Measurements from ENCODE around the gene THG1L.
"Not testable (repeated sequence)": the region's sequence is repeated elsewhere in the genome, so short reads cannot be mapped to it uniquely, and the experiment has no call there.

The THG1L gene

GRCh38 chr5:157731272-157732129 is at the start of gene THG1L:
THG1L (plus strand) TSS chr5:157731420; CDS start chr5:157731441, 21 bp downstream.
- DNase-seq, result peak; percentile 98

GRCh38 chr5:157682257-157682656 is 49.0 kb upstream of the THG1L start:
- DNase-seq, result no peak

DNA sequence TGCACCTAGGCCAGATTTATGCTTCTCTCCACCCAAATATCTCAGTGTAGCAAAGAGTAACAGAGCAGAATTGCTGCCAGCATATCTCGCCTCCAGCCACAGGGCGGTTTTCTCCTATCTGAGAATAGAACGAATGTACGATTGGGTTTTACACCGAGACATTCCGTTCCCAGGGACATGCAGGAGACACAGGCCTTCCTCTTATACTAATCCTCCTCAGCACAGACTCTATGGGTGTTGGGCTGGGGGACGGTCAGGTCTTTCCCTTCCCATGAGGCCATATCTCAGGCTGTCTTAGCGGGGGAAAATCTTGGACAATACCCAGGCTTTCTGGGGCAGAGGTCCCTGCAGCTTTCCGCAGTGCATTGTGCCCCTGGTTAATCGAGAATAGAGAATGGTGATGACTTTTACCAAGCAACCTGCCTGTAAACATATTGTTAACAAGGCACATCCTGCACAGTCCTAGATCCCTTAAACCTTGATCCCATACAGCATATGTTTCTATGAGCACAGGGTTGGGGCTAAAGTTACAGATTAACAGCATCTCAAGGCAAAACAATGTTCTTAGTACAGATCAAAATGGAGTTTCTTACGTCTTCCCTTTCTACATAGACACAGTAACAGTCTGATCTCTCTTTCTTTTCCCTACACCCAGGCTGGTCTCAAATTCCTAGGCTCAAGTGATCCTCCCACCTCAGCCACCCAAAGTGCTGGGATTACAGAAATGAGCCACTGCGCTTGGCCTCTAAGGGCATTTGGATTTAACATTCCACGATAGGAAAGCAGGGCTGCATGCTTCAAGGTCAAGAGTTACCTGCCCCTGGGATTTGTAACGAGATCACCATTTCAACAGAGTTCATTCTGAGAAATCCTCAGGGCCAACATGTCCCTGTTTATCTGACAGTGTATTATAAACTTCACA is 44.7 kb upstream of the THG1L start:
- DNase-seq, result not testable (repeated sequence)

- no peak for DNase-seq
Measured at GRCh38 chr5:157687198-157687554, 44.0 kb upstream of the THG1L start.

- peak; percentile 60 for DNase-seq
Measured at GRCh38 chr5:157689942-157690689, 41.1 kb upstream of the THG1L start.

GRCh38 chr5:157690690-157691433 is 40.4 kb upstream of the THG1L start:
- no peak for DNase-seq

DNA sequence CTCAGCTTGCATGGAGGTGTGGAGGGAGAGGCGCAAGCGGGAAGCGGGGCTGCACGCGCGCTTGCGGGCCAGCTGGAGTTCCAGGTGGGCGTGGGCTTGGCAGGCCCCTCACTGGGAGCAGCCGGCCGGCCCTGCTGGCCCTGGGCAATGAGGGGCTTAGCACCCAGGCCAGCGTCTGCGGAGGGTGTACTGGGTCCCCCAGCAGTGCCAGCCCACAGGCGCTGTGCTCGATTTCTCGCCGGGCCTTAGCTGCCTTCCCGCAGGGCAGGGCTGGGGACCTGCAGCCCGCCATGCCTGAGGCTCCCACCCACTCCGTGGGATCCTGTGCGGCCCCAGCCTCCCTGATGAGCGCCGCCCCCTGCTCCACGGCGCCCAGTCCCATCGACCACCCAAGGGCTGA is 37.4 kb upstream of the THG1L start:
- not testable (repeated sequence) for DNase-seq

GRCh38 chr5:157696154-157696553 is 35.1 kb upstream of the THG1L start:
- DNase-seq, result not testable (repeated sequence)

- not testable (repeated sequence) for DNase-seq
Measured at GRCh38 chr5:157698674-157699073, 32.5 kb upstream of the THG1L start.

DNA sequence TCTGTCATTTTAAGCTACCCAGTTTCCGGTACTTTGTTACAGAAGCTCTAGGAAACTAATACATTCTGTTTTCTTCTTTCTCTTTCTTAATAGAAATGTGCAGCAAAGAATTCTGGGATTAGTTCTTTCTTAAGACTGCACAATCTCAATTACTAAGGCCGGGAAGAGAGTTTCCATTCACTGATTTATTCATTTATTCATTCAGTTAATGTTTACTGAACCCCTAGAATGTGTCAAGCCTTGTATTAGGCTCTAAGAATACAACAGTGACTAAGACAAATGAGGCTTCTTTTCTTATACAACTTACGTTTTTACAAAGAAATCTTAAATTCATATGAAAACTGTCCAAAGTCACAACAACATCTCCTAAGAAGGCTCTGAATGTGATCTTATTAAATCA is 27.5 kb upstream of the THG1L start:
- DNase-seq, result no peak

DNA sequence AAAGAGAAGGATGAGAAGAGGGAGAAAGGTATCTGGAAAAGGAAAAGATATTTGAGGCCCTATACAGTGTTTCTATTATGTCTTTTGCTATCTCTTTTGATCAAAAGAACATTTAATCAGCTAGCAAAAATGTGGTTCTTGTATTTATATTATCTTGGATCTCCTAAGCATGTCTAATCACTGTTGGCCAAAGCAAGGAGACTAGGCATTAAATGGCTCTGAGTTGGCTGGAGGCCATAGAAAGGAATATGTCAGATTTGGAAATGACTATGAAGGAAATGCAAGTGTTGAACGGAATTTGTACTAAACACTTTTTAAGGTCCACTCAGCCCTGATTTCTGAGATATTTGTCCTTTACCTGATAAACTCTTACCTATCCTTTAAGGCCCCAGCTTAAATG is 22.4 kb upstream of the THG1L start:
- no peak for DNase-seq

GRCh38 chr5:157709346-157709745 is 21.9 kb upstream of the THG1L start:
- DNase-seq, result no peak

- DNase-seq, result no peak
Measured at GRCh38 chr5:157710431-157710830, 20.8 kb upstream of the THG1L start.

DNA sequence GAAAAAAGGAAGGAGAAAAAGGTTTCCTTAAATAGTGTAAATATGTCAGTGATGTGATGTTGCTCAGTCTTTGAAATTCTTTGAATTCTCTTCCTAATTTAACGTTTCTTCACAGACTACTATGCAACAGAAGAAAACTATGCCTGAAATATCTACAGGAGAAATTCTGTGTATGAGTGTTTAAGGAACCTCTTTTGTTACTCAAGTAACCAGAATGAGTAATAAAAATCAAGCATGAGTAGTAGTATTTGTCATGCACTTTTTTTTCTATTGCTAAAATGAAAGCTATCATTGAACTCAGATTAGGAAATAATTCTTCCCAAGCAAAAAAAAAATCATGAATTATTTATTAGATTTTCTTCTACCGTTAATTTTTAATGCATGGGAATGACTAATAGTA is 20.3 kb upstream of the THG1L start:
- DNase-seq, result no peak

GRCh38 chr5:157713830-157714595 is 17.2 kb upstream of the THG1L start:
- DNase-seq, result no peak

DNA sequence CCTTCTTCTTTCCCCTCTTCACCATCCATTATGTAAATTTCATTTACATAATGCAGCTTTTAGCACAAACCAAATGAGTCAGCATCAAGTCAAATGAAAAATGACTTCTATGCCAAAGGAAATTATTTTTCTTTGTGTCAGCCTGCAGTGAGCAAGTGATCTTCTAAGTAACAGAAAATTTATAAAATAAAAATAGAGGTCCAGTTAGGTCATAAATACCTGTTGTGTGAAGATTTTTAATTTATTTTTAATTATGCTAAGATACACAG is 16.7 kb upstream of the THG1L start:
- DNase-seq, result no peak

- peak; percentile 32 for DNase-seq
Measured at GRCh38 chr5:157718519-157718918, 12.7 kb upstream of the THG1L start.

DNA sequence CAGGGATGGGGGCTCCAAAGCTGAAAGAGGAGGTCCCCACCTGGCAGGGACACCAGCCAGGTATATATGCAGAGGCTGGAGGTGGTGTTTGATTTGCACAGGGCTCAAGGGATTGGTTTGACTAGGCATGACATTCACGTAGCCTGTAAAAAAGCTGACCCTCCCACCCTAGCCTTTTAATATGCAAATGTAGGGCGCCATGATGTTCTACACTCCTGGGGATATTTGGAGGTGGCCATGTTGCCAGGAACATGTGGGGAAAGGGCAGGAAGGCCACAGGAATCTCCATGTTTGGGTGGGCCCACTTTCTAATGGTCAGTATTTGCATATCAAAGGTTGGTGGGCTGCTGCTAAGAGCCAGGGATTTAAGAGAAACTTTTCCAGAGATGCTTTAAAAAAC is 12.0 kb upstream of the THG1L start:
- DNase-seq, result no peak

GRCh38 chr5:157721159-157721558 is 10.1 kb upstream of the THG1L start:
- DNase-seq, result no peak

- not testable (repeated sequence) for DNase-seq
Measured at GRCh38 chr5:157722895-157723294, 8.3 kb upstream of the THG1L start.

DNA sequence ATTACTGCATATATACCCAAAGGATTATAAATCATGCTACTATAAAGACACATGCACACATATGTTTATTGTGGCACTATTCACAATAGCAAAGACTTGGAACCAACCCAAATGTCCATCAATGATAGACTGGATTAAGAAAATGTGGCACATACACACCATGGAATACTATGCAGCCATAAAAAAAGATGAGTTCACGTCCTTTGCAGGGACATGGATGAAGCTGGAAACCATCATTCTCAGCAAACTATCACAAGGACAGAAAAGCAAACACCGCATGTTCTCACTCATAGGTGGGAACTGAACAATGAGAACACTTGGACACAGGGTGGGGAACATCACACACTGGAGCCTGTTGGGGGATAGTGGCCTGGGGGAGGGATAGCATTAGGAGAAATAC is 4.6 kb upstream of the THG1L start:
- DNase-seq, result not testable (repeated sequence)

DNA sequence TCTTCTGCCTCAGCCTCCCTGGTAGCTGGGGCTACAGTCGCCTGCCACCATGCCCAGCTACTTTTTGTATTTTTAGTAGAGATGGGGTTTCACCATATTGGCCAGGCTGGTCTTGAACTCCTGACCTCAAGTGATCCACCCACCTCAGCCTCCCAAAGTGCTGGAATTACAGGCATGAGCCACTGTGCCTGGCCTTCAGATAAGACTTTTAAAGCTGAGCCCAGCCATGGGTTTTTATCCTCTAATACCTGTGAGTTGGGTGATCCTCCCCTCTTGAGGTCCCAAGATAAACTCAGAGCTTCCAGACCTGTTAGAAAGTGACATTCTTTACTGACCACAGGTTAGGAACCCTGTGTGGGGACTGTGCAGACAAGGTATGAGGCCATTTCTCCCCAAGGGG is 3.4 kb upstream of the THG1L start:
- not testable (repeated sequence) for DNase-seq
